H1 (cell line): Measurements from ENCODE around the gene PAPOLA. TPM values are rescaled to one million over a fixed set of nuclear protein-coding genes. Genes with fewer than 3 reads are reported as not detected.

ENCODE experiments used
- CBX8 ChIP-seq: fragments of 300-800, 300-1000 bp; sonication (generic); IDR thresholded peaks from 2 replicates; pipeline ENCODE4 v1.7.1; 2016; ENCODE audit warnings: low read depth, low read length, borderline replicate concordance
- CHD2 ChIP-seq: IDR thresholded peaks from 2 replicates; pipeline ENCODE4 v1.6.1; 2012; ENCODE audit warnings: low read length, improper control_type of control experiment
- SIRT6 ChIP-seq: IDR thresholded peaks from one replicate; pipeline ENCODE4 v1.7.1; 2012; ENCODE audit warnings: low read length, inconsistent platforms
- SIX5 ChIP-seq: IDR thresholded peaks from 2 replicates; pipeline ENCODE4 v1.6.1; 2011; ENCODE audit warnings: mild to moderate bottlenecking, low read depth, low read length
- SP1 ChIP-seq: IDR thresholded peaks from 2 replicates; pipeline ENCODE4 v1.6.1; 2011; ENCODE audit warnings: low read depth, low read length
- polyA plus RNA-seq, 7 experiments: library from polyadenylated mRNA; depleted of rRNA in 3 of 7; stranded (reverse) in 5 of 7; unstranded in 2 of 7; fragments of >200 nt in 5 of 7; fragments of 200-250 nt in 2 of 7; gene quantifications; 1 replicate in 5 of 7; 2 replicates in 1 of 7; 4 replicates in 1 of 7; pipeline versions ENCODE4 v1.2.1 to v1.2.3, GENCODE V29; 2011 to 2013; ENCODE audit warnings: missing spikeins in 2 of 7, mixed read lengths in 2 of 7
- total RNA-seq: library from RNA; stranded (reverse); fragmentation: NEBNext Ultra II Directional; extraction: Animal tissue kit (Norgen Biotek cat#: 25700); gene quantifications from 2 replicates; pipeline ENCODE4 v1.2.1, GENCODE V29; 2021
- TF ChIP-seq, protein P1 (sequence below): IDR thresholded peaks from 2 replicates; pipeline ENCODE4 v1.6.1; 2012; ENCODE audit warnings: low read length, inconsistent platforms

PAPOLA gene
- total and polyA plus RNA-seq, 2 of the 8 experiments (the other 6 are each of a cell fraction or from before 2014, with no cell fraction given) = 163 to 239 TPM

DNA sequence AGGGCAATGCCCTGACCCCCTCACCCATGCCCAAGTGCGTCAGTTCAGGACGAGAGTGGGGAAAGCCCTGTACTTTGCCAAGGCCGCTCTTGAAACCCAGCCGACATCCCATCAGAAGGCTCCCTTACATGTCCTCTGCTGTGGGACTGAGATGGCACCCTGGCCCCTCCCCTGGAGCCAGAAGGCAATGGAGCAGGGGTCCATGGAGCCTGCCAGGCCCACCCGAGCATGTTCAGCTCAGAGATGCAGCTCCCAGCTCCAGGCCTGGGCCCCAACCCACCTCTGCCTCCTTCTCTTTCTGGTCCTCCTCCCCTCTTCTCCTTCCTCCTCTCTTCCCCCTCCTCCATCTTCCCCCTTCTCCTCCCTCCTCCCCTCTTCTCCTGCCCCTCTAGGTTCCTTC is 95.5 kb downstream of the PAPOLA start (continued):
- no peak for TF ChIP-seq SIX5
- no peak for TF ChIP-seq SIRT6
- no peak for TF ChIP-seq SP1
- no peak for TF ChIP-seq CBX8
- TF ChIP-seq, protein P1, sequence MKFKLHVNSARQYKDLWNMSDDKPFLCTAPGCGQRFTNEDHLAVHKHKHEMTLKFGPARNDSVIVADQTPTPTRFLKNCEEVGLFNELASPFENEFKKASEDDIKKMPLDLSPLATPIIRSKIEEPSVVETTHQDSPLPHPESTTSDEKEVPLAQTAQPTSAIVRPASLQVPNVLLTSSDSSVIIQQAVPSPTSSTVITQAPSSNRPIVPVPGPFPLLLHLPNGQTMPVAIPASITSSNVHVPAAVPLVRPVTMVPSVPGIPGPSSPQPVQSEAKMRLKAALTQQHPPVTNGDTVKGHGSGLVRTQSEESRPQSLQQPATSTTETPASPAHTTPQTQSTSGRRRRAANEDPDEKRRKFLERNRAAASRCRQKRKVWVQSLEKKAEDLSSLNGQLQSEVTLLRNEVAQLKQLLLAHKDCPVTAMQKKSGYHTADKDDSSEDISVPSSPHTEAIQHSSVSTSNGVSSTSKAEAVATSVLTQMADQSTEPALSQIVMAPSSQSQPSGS = no peak
- TF ChIP-seq CHD2 = no peak
